ENCODE data around the gene TPST2.

DNA sequence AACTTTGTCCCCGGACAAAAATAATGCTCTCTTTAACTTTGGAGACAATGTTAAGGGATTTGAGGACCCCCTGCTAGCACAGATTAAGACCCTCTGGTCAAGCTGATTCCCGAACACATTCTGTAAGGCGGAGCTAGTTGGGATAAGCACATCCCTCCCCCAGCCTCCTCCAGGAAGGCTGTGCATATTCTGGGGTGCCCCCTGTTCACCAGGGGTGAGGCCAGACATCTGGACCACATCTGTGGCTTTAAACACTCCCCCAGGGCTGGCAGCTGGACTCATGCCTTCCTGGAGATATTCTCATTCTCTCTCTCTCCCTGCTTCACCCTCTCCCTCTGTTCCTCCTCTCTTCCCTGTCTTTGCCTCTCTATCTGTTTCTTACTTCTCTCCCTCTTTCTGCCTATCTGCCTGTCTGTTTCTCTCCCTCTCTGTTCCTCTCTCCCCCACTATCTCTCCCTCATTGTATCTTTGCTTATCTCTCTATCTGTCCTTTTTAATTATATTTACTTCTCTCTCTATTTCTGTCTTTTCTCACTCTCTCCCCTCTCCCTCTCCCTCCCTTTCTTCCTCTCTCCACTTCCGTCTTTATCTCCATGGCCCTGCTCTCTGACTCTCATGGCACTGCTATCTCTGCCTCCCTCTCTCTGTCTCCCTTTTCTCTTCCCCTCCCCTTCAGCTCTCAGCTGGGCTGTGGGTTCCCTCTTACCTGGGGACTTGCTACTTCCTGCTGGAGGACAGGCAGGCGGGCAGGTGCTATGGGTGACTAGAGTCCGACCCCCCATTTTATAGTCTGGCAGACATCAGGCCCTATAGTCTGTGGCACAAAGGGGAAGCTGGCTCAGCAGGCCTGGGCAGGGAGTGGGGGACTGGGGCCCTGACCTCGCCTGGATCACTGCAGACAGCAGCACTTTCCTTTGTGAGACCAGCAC, 27.6 kb upstream of the TPST2 start, which contains the start of gene CRYBB1:
- TF ChIP-seq POLR2AphosphoS5 (IDR thresholded peaks at IDR 0.05; ENCODE audit: low read depth, low read length) (no peak), POLR2A (IDR thresholded peaks at IDR 0.05; ENCODE audit: low read depth, low read length) (no peak), SPI1 (IDR thresholded peaks at IDR 0.05; ENCODE audit: low read depth, low read length) (no peak), TAF1 (IDR thresholded peaks at IDR 0.05; ENCODE audit: low read depth, low read length) (no peak), PAX5 (IDR thresholded peaks at IDR 0.05; ENCODE audit: insufficient read depth, low read length, severe bottlenecking) (no peak)
